Heart left ventricle (tissue), 13 donors: ENCODE results near the gene ABCC1.

Source experiments
- POLR2A ChIP-seq, 2 donors: fragments of 450-650 bp; IDR thresholded peaks; one replicate each; pipeline ENCODE4 v1.6.1; 2017; ENCODE audit warnings: antibody characterized with exemption in 2 of 2, mild to moderate bottlenecking in 2 of 2, moderate library complexity in 2 of 2
- TF ChIP-seq, protein P1 (sequence below), 12 donors: fragments of 200-600 bp; sonication (generic) in 4 of 12; IDR thresholded peaks; one replicate each; pipeline versions ENCODE4 v1.5.0 to v1.8.0; 2018 to 2022; ENCODE audit warnings: antibody characterized with exemption in 12 of 12, mild to moderate bottlenecking in 5 of 12
- donor health status: ischemic (EF 13 %, LVEDD 7.1; RV severe dilation, severe dysfunction).
- donor health status: DM: no; HTN: yes; CAD: no.
- donor health status: DM: no; HTN: no; CAD: no.
- donor health status: ischemic (EF 25% LVEDD 6.9; RV normal size, moderate dysfunction).
- donor health status: ischemic (EF 25% LVEDD 5.7; RV mildly dilated, moderate dysfunction).
- donor health status: ischemic (EF 35%, LVEDD 5.7; RV mildly dilated, moderate dysfunction).
- donor health status: nonischemic (EF 11% LVEDD 7.7; RV severe dilation, severe dysfunction).
- donor health status: DM: yes; HTN: yes; CAD: no.
- donor health status: PGD.
- donor health status: ischemic (EF 29% LVEDD 5.4; RV normal size, mild dysfunction).
- donor health status: nonischemic (EF 23%, LVEDD 6.1; RV moderate dilation, normal function).

DNA sequence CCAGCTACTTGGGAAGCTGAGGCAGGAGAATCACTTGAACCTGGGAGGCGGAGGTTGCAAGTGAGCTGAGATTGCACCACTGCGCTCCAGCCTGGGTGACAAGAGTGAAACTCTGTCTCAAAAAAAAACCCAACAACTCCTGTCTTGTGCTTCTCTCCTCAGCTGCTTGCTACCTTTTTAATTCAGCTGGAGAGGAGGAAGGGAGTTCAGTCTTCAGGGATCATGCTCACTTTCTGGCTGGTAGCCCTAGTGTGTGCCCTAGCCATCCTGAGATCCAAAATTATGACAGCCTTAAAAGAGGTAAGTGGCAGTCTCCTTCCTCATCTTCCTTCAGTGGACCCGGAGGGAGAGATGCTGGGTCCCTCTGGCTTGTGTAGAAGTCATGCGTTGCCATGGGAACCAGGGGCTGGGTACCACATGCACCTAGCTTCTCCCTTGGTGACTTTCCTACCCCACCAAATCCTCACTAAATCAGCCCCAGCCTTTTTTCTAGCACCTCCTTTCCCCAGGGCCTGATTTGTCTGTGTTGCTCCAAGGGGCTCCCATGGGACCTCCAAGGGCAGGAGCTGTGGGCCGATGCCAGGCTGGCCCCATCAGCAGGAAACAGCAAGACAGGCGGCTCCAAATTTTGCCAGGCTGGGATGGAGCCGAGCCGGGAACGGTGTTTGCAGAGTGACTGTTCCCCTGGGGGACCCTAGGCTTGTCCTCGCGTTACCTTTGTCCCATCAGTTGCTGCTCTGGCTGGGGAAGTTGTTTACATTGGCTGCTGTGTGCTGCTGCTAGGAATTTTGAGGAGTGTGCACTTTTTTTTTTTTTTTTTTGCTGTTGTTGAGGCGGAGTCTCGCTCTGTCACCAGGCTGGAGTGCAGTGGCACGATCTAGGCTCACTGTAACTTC is 65.2 kb downstream of the ABCC1 start:
- TF ChIP-seq, protein P1, sequence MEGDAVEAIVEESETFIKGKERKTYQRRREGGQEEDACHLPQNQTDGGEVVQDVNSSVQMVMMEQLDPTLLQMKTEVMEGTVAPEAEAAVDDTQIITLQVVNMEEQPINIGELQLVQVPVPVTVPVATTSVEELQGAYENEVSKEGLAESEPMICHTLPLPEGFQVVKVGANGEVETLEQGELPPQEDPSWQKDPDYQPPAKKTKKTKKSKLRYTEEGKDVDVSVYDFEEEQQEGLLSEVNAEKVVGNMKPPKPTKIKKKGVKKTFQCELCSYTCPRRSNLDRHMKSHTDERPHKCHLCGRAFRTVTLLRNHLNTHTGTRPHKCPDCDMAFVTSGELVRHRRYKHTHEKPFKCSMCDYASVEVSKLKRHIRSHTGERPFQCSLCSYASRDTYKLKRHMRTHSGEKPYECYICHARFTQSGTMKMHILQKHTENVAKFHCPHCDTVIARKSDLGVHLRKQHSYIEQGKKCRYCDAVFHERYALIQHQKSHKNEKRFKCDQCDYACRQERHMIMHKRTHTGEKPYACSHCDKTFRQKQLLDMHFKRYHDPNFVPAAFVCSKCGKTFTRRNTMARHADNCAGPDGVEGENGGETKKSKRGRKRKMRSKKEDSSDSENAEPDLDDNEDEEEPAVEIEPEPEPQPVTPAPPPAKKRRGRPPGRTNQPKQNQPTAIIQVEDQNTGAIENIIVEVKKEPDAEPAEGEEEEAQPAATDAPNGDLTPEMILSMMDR (IDR thresholded peaks at IDR 0.05), result no peak
- TF ChIP-seq POLR2A (IDR thresholded peaks at IDR 0.05), result no peak
